GM12878 (cell line): Measurements from ENCODE around the gene CFDP1. TPM values are rescaled to one million over a fixed set of nuclear protein-coding genes. Genes with fewer than 3 reads are reported as not detected.

Source experiments
- ATAC-seq: fragments of 200-7000 bp; cut with Tn5 transposase; 3 replicates; pipeline ENCODE4 v1.9.1; 2020; ENCODE audit warnings: mild to moderate bottlenecking, moderate library complexity
- BruUV-seq: library from RNA; stranded (reverse); fragments of 400-500 nt; replicated peaks from 2 replicates; lab custom pipeline; 2021; lab: Mats Ljungman, UMichigan
- CTCF ChIA-PET: fragments of 300-600 bp; sonication (Branson Sonifier 250); formaldehyde crosslinking; extraction: SDS; loops from one replicate; lab custom pipeline; 2021; ENCODE audit warnings: inconsistent platforms; lab: Yijun Ruan, JAX
- POLR2A ChIA-PET: fragments of 350-600 bp; formaldehyde crosslinking; extraction: SDS; loops from one replicate; lab custom pipeline; 2021; ENCODE audit warnings: inconsistent platforms; lab: Charles Lee
- RAD21 ChIA-PET: fragments of 300-600 bp; sonication (Branson Sonifier 250); formaldehyde crosslinking; loops from one replicate; lab custom pipeline; 2023; ENCODE audit warnings: antibody characterized with exemption; ENCODE audit not compliant: unreplicated experiment; lab: Charles Lee
- SMC1A ChIA-PET: fragments of 300-600 bp; sonication (Branson Sonifier 250); formaldehyde crosslinking; loops from one replicate; lab custom pipeline; 2023; ENCODE audit not compliant: unreplicated experiment, uncharacterized antibody; lab: Charles Lee
- DNase-seq: peaks from one replicate; pipeline ENCODE4 v3.0.0-alpha.2; 2011; ENCODE audit warnings: low read depth, low spot score
- FAIRE-seq: peaks from 3 replicates; lab custom pipeline; 2011; peaks lifted over from hg19 to GRCh38; lab: Jason Lieb, UNC
- H2AFZ ChIP-seq: 2 replicates; pipeline ENCODE4 v1.6.0; 2011; ENCODE audit warnings: low read depth, low read length, control low read depth; ENCODE audit not compliant: control insufficient read depth
- H3K27ac ChIP-seq: 2 replicates; pipeline ENCODE4 v1.5.1; 2011; ENCODE audit warnings: control low read depth; ENCODE audit not compliant: control insufficient read depth, insufficient read depth
- H3K27me3 ChIP-seq, 2 experiments: replicated peaks in 1 of 2; 2 replicates each; pipeline versions ENCODE4 v1.6.0 to v1.6.1; 2011; ENCODE audit warnings: low read length in 1 of 2; ENCODE audit not compliant: control insufficient read depth in 2 of 2, insufficient read depth in 2 of 2
- H3K36me3 ChIP-seq, 2 experiments: 2 replicates each; pipeline ENCODE4 v1.5.1; 2011; ENCODE audit warnings: low read length in 1 of 2; ENCODE audit not compliant: control insufficient read depth in 2 of 2, insufficient read depth in 2 of 2
- H3K4me1 ChIP-seq: 2 replicates; pipeline ENCODE4 v1.6.1; 2011; ENCODE audit warnings: mild to moderate bottlenecking, low read length, moderate library complexity, mixed read lengths; ENCODE audit not compliant: control insufficient read depth, insufficient read depth
- H3K4me2 ChIP-seq: 2 replicates; pipeline ENCODE4 v1.6.0; 2011; ENCODE audit warnings: control low read depth; ENCODE audit not compliant: control insufficient read depth, insufficient read depth
- H3K4me3 ChIP-seq: fragments of 200-600 bp; sonication (generic); 2 replicates; pipeline ENCODE4 v1.5.1; 2016
- H3K79me2 ChIP-seq: 2 replicates; pipeline ENCODE4 v1.6.0; 2011; ENCODE audit warnings: low read length; ENCODE audit not compliant: control insufficient read depth, insufficient read depth
- H3K9ac ChIP-seq: 2 replicates; pipeline ENCODE4 v1.8.0; 2011; ENCODE audit warnings: low read length, control low read depth, mixed read lengths; ENCODE audit not compliant: control insufficient read depth, insufficient read depth
- H3K9me3 ChIP-seq: replicated peaks from 3 replicates; pipeline ENCODE4 v1.5.1; 2011; ENCODE audit warnings: mild to moderate bottlenecking, low read length; ENCODE audit not compliant: control insufficient read depth, insufficient read depth
- H4K20me1 ChIP-seq: 2 replicates; pipeline ENCODE4 v1.6.0; 2011; ENCODE audit not compliant: control insufficient read depth, insufficient read depth
- FOXM1 ChIP-seq: IDR thresholded peaks from 2 replicates; pipeline ENCODE4 v1.6.1; 2012; ENCODE audit warnings: low read depth, mild to moderate bottlenecking, inconsistent platforms, low read length, moderate library complexity
- HDGF ChIP-seq: fragments of 450-650 bp; IDR thresholded peaks from 2 replicates; pipeline ENCODE4 v1.6.1; 2016; ENCODE audit warnings: antibody characterized with exemption
- IKZF1 ChIP-seq: fragments of 450-650 bp; conservative IDR thresholded peaks from 2 replicates; pipeline ENCODE4 v1.6.1; 2017; ENCODE audit warnings: antibody characterized with exemption, mild to moderate bottlenecking
- IKZF2 ChIP-seq, 2 experiments: fragments of 450-650 bp; IDR thresholded peaks; 2 replicates each; pipeline ENCODE4 v1.6.1; 2017; ENCODE audit warnings: mild to moderate bottlenecking in 2 of 2, moderate library complexity in 2 of 2
- JUND ChIP-seq: IDR thresholded peaks from 2 replicates; pipeline ENCODE4 v1.6.1; 2012; ENCODE audit warnings: low read depth, mild to moderate bottlenecking, low read length, improper control_type of control experiment, moderate library complexity
- LARP7 ChIP-seq: fragments of 450-650 bp; IDR thresholded peaks from 2 replicates; pipeline ENCODE4 v1.6.1; 2017; ENCODE audit warnings: mild to moderate bottlenecking
- MXI1 ChIP-seq: fragments of 150-350 bp; IDR thresholded peaks from 2 replicates; pipeline ENCODE4 v1.6.1; 2011; ENCODE audit warnings: low read depth, mild to moderate bottlenecking, inconsistent platforms, low read length, improper control_type of control experiment
- NBN ChIP-seq: fragments of 450-650 bp; IDR thresholded peaks from 2 replicates; pipeline ENCODE4 v1.6.1; 2016
- NFYA ChIP-seq: IDR thresholded peaks from 2 replicates; pipeline ENCODE4 v1.6.1; 2011; ENCODE audit warnings: low read depth, mild to moderate bottlenecking, low read length, improper control_type of control experiment, borderline replicate concordance
- NRF1 ChIP-seq: conservative IDR thresholded peaks from 2 replicates; pipeline ENCODE4 v1.6.1; 2011; ENCODE audit warnings: mild to moderate bottlenecking, low read depth, low read length, improper control_type of control experiment
- PML ChIP-seq: IDR thresholded peaks from 2 replicates; pipeline ENCODE4 v1.6.1; 2012; ENCODE audit warnings: low read length, inconsistent platforms
- POLR2AphosphoS5 ChIP-seq: IDR thresholded peaks from 2 replicates; pipeline ENCODE4 v1.6.1; 2011; ENCODE audit warnings: mild to moderate bottlenecking, low read length, inconsistent platforms
- SREBF1 ChIP-seq: IDR thresholded peaks from 2 replicates; pipeline ENCODE4 v1.6.1; 2012; ENCODE audit warnings: mild to moderate bottlenecking, low read length
- TAF1 ChIP-seq: IDR thresholded peaks from 2 replicates; pipeline ENCODE4 v1.6.1; 2011; ENCODE audit warnings: mild to moderate bottlenecking, low read depth, low read length, borderline replicate concordance
- TARDBP ChIP-seq: IDR thresholded peaks from 2 replicates; pipeline ENCODE4 v1.6.1; 2016; ENCODE audit warnings: borderline replicate concordance
- USF1 ChIP-seq: IDR thresholded peaks from 2 replicates; pipeline ENCODE4 v1.6.1; 2011; ENCODE audit warnings: borderline replicate concordance, low read depth, mild to moderate bottlenecking, moderate library complexity, mixed read lengths, low read length; ENCODE audit not compliant: insufficient read depth; ENCODE audit errors: extremely low read length
- USF2 ChIP-seq: IDR thresholded peaks from 2 replicates; pipeline ENCODE4 v1.6.1; 2011; ENCODE audit warnings: low read depth, low read length, improper control_type of control experiment, borderline replicate concordance
- YY1 ChIP-seq: IDR thresholded peaks from 2 replicates; pipeline ENCODE4 v1.6.1; 2011; ENCODE audit warnings: low read depth, mild to moderate bottlenecking, low read length
- WGBS: methylation state at CpG from one replicate; pipeline ENCODE4 v1.1.6; 2016; ENCODE audit warnings: low lambda C conversion rate; ENCODE audit not compliant: insufficient replicate concordance, insufficient coverage; ENCODE audit errors: missing lambda C conversion rate; 5-methylcytosine and 5-hydroxymethylcytosine counted together
- in situ Hi-C: fragments of 300-500 bp; cut with MboI; formaldehyde crosslinking; loops from 9 replicates; pipeline ENCODE4 v1.14.3; 2018; ENCODE audit warnings: mixed read lengths
- intact Hi-C: fragments of 100-400 bp; cut with micrococcal nuclease; formaldehyde crosslinking; loops from one replicate; pipeline ENCODE4 v1.14.2; 2022; ENCODE audit not compliant: unreplicated experiment
- polyA plus RNA-seq, 11 experiments: library from polyadenylated mRNA; depleted of rRNA in 4 of 11; unstranded in 6 of 11; stranded (reverse) in 5 of 11; fragments of >200 nt; fragmentation: Nextera tagmentation in 4 of 11; fragmentation: Illumina TruSeq in 1 of 11; extraction: Ambion mirVana in 4 of 11; extraction: Trizol in 1 of 11; gene quantifications; 1 replicate in 1 of 11; 2 replicates in 10 of 11; pipeline versions ENCODE4 v1.2.1 to v1.2.3, GENCODE V29; 2011 to 2016; ENCODE audit warnings: inconsistent platforms in 2 of 11, missing spikeins in 2 of 11, low read depth in 1 of 11
- total RNA-seq, 4 experiments: library from RNA; depleted of rRNA in 3 of 4; stranded (reverse); fragments of >200 nt in 3 of 4; fragmentation: Illumina TruSeq in 1 of 4; extraction: Trizol in 1 of 4; gene quantifications; 2 replicates each; pipeline versions ENCODE4 v1.2.1 to v1.2.3, GENCODE V29; 2013 to 2021
- TF ChIP-seq, protein P1 (sequence below): fragments of 450-650 bp; conservative IDR thresholded peaks from 2 replicates; pipeline ENCODE4 v1.6.1; 2017; ENCODE audit warnings: mild to moderate bottlenecking, moderate library complexity

Gene CFDP1
- total and polyA plus RNA-seq, 10 of the 15 experiments (the other 5 are each of a cell fraction or from before 2014, with no cell fraction given), result 22.3 to 64.8 (median 36.7) TPM

DNA sequence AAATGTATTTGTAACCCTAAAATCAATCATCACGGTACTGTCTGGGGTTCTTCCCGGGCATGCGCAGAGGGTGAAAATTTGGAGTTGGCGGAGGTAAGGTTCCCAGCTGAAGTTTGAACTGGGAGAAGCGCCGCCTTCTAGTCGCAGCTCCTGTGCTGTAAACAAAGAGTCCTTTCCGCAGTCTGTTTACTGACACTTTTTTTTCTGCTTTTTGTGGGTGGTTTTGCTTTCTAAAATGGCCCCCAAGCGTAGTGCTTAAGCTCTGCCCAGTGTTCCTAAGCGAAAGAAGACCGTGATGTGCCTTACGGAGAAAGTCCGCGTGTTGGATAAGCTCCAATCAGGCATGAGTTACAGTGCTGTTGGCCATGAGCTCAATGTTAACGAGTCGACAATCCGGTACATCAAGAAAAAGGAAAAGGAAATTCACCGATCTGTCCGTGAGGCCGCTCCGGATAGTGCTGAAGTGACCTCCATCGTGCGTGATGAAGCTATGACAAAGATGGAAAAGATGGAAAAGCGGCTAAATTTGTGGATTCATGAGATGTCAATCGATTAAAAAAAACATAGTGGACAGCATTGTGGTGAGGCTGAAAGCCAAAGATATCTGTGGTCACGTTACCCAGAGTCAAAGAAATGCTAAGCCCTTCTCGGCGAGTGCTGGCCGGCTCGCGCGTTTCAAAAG is 570 bp upstream of the CFDP1 start:
- peak overlapping the region; percentile 76 for H3K9ac ChIP-seq
- TSS peak; percentile 97 for BruUV-seq
- no peaks in the 10 kb centered on the region for H3K9me3 ChIP-seq
- SMC1A ChIA-PET, result interaction anchor here (0.6 to 2.4 kb wide), 19 partner anchors 9 to 1772 kb away, joined by 3 to 20 read pairs (median 3); partner anchors contain the start of genes KARS1, TERF2IP and TMEM170A
- CTCF ChIA-PET, result interaction anchor here (0.6 to 3.8 kb wide), 18 partner anchors 13 to 234 kb away, joined by 3 to 34 read pairs (median 4); partner anchors contain the start of genes KARS1, TERF2IP and TMEM170A
- FAIRE-seq (peak; percentile 31), ATAC-seq (peak; percentile 79), DNase-seq (no peak)
- peaks cover 12% of the 10 kb centered on the region for H3K79me2 ChIP-seq
- peak overlapping the region; percentile 71 for H3K27ac ChIP-seq
- intact Hi-C loops (loop anchor here (1.0 kb wide), 2 partner anchors 26 to 30 kb away; partner anchors contain the start of gene TMEM170A), in situ Hi-C loops (no loop called here)
- WGBS, result 18% methylated on average over 32 of the region's 32 CpGs
- no peaks in the 10 kb centered on the region for H3K27me3 ChIP-seq
- RAD21 ChIA-PET, result interaction anchor here (0.6 to 2.0 kb wide), 7 partner anchors 8 to 189 kb away, joined by 3 to 8 read pairs (median 4); partner anchors contain the start of gene ADAT1
- no peaks in the 10 kb centered on the region; the same call in 1 of the 2 replicates for H3K4me1 ChIP-seq
- peak overlapping the region; percentile 91 for H2AFZ ChIP-seq
- POLR2A ChIA-PET, result interaction anchor here (0.5 to 2.8 kb wide), 12 partner anchors 13 to 538 kb away, joined by 3 to 26 read pairs (median 4); partner anchors contain the start of genes ADAT1, KARS1 and TERF2IP
- H3K36me3 ChIP-seq, result no peaks in the 10 kb centered on the region
- no peaks in the 10 kb centered on the region for H4K20me1 ChIP-seq
- peak overlapping the region; percentile 74 for H3K4me2 ChIP-seq
- peak overlapping the region; percentile 89 for H3K4me3 ChIP-seq
- peak; percentile 78 for TF ChIP-seq NRF1
- TF ChIP-seq HDGF, result no peak; the same call in 1 of the 2 replicates
- TF ChIP-seq FOXM1, result 0 out of 2 replicates have a peak, but pooled peaks have one; percentile 7
- TF ChIP-seq YY1, result peak; percentile 92
- TF ChIP-seq POLR2AphosphoS5, result peak; percentile 74
- TF ChIP-seq PML, result peak; percentile 65; the same call in 1 of the 2 replicates
- peak; percentile 87 for TF ChIP-seq MXI1
- TF ChIP-seq TARDBP, result no peak
- no peak for TF ChIP-seq SREBF1
- peak; percentile 7; the same call in 1 of the 2 replicates for TF ChIP-seq NBN
- TF ChIP-seq IKZF2 (IDR thresholded peaks at IDR 0.05), result peak; percentile 27 to 60; a peak in 2 of 4 replicates
- TF ChIP-seq USF2, result peak; percentile 30; the same call in 1 of the 2 replicates
- no peak for TF ChIP-seq NFYA
- TF ChIP-seq, protein P1, sequence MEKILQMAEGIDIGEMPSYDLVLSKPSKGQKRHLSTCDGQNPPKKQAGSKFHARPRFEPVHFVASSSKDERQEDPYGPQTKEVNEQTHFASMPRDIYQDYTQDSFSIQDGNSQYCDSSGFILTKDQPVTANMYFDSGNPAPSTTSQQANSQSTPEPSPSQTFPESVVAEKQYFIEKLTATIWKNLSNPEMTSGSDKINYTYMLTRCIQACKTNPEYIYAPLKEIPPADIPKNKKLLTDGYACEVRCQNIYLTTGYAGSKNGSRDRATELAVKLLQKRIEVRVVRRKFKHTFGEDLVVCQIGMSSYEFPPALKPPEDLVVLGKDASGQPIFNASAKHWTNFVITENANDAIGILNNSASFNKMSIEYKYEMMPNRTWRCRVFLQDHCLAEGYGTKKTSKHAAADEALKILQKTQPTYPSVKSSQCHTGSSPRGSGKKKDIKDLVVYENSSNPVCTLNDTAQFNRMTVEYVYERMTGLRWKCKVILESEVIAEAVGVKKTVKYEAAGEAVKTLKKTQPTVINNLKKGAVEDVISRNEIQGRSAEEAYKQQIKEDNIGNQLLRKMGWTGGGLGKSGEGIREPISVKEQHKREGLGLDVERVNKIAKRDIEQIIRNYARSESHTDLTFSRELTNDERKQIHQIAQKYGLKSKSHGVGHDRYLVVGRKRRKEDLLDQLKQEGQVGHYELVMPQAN, result peak; percentile 68
- TF ChIP-seq USF1, result peak; percentile 35
- no peak for TF ChIP-seq JUND
- TF ChIP-seq TAF1, result peak; percentile 84
- TF ChIP-seq IKZF1, result no peak
- TF ChIP-seq LARP7, result no peak
